Measurements from ENCODE around the gene RXRA. TPM values are rescaled to one million over a fixed set of nuclear protein-coding genes. Genes with fewer than 3 reads are reported as not detected.

RXRA gene
- total and polyA plus RNA-seq, 2 donors (not counting 3 experiments of a cell fraction or from before 2014, with no cell fraction given), result 15.4 to 37.4 TPM

DNA sequence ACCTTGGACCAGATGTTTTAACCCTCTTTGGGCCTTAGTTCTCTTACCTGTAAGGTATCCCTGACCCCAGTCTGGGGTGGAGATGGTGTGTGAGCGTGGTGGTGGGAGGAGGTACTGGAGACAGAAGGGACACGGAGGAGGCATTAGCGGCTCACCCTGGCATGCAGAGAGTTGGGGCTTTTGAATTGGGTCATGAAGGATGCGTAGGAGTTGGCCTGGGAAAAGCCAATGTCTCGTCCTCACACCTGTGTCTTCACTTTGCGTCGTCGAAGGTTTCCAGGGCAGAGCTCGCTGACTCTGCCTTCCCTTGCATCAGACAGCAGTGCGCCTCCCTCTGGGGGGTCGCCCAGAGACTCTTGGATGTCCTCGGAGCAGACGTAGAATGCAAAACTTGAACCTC lies 11.2 kb downstream of the RXRA start:
- Histone ChIP-seq H3K4me2 (ENCODE audit: insufficient read depth, low read length) (no peak overlapping the region), H3K36me3 (ENCODE audit: control insufficient read depth in 2 of 2, extremely low read depth in 1 of 2, insufficient read depth in 2 of 2, low read length in 2 of 2) (no peaks in the 10 kb centered on the region), H2AFZ (ENCODE audit: low read depth, low read length) (no peak overlapping the region), H3K9me3 (replicated peaks; ENCODE audit: control insufficient read depth, insufficient read depth, low read length) (no peaks in the 10 kb centered on the region), H3K4me3 (replicated peaks in 1 of 3; ENCODE audit: insufficient read depth in 1 of 3, low read depth in 1 of 3, low read length in 3 of 3) (no peak overlapping the region), H3K27ac (ENCODE audit: insufficient read depth, low read depth, low read length) (no peak overlapping the region), H3K9ac (replicated peaks; ENCODE audit: extremely low read depth, insufficient read depth, low read length) (no peak overlapping the region), H4K20me1 (replicated peaks; ENCODE audit: control insufficient read depth, extremely low read depth, insufficient read depth, low read length) (no peaks in the 10 kb centered on the region), H3K9me1 (replicated peaks; ENCODE audit: control insufficient read depth, extremely low read depth, insufficient read depth, low read length) (no peaks in the 10 kb centered on the region), H3K27me3 (ENCODE audit: control insufficient read depth in 2 of 2, insufficient read depth in 2 of 2, low read length in 2 of 2) (no peaks in the 10 kb centered on the region), H3K4me1 (ENCODE audit: control insufficient read depth, extremely low read depth, insufficient read depth, low read length) (peaks cover 40% of the 10 kb centered on the region), H3K79me2 (ENCODE audit: control insufficient read depth, insufficient read depth, low read length) (peaks cover 56% of the 10 kb centered on the region)
- DNase-seq (ENCODE audit: low read depth, low spot score) (no peak), FAIRE-seq (no peak)
- POLR2A ChIA-PET, result no interaction called here
- no TSS peak for BruUV-seq (replicated peaks)
- dilution Hi-C loops (cut with MboI; ENCODE audit: extremely low pct_ligation_motif_present, low sequenced_read_pairs) (no loop called here), intact Hi-C loops (cut with micrococcal nuclease) (no loop called here)
- CTCF ChIA-PET, result interaction anchor here (1.0 kb wide), 1 partner anchor 10 kb away, joined by 3 read pairs; no protein-coding TSS in a partner anchor
- TF ChIP-seq JUN (IDR thresholded peaks at IDR 0.05; ENCODE audit: borderline replicate concordance, insufficient read depth, insufficient read length, low read depth), result no peak
- no peak for TF ChIP-seq MYC (IDR thresholded peaks at IDR 0.05; ENCODE audit: low read depth, low read length)
- TF ChIP-seq POLR2A (IDR thresholded peaks at IDR 0.05; ENCODE audit: low read depth, low read length), result no peak
- TF ChIP-seq GATA2 (IDR thresholded peaks at IDR 0.05; ENCODE audit: insufficient read depth, insufficient read length, low read depth, low read length), result no peak
- TF ChIP-seq EZH2 (IDR thresholded peaks at IDR 0.05; ENCODE audit: borderline replicate concordance, low read depth, low read length, severe bottlenecking), result no peak
- TF ChIP-seq, protein P1, sequence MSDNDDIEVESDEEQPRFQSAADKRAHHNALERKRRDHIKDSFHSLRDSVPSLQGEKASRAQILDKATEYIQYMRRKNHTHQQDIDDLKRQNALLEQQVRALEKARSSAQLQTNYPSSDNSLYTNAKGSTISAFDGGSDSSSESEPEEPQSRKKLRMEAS (IDR thresholded peaks at IDR 0.05; ENCODE audit: insufficient read depth, insufficient read length), result no peak
- TF ChIP-seq FOS (IDR thresholded peaks at IDR 0.05; ENCODE audit: borderline replicate concordance, insufficient read depth, low read length), result no peak
- TF ChIP-seq, protein P2, sequence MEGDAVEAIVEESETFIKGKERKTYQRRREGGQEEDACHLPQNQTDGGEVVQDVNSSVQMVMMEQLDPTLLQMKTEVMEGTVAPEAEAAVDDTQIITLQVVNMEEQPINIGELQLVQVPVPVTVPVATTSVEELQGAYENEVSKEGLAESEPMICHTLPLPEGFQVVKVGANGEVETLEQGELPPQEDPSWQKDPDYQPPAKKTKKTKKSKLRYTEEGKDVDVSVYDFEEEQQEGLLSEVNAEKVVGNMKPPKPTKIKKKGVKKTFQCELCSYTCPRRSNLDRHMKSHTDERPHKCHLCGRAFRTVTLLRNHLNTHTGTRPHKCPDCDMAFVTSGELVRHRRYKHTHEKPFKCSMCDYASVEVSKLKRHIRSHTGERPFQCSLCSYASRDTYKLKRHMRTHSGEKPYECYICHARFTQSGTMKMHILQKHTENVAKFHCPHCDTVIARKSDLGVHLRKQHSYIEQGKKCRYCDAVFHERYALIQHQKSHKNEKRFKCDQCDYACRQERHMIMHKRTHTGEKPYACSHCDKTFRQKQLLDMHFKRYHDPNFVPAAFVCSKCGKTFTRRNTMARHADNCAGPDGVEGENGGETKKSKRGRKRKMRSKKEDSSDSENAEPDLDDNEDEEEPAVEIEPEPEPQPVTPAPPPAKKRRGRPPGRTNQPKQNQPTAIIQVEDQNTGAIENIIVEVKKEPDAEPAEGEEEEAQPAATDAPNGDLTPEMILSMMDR (IDR thresholded peaks at IDR 0.05; ENCODE audit: extremely low read depth in 1 of 2, insufficient read depth in 1 of 2, low read depth in 1 of 2, low read length in 2 of 2), result no peak
- TF ChIP-seq POLR2AphosphoS5 (IDR thresholded peaks at IDR 0.05; ENCODE audit: insufficient read depth, low read depth, low read length), result no peak

All from endothelial cell of umbilical vein (primary cell).